WTC11 (cell line): ENCODE data around the gene MYORG.

Experiments
- TF ChIP-seq, protein P1 (sequence below): fragments of 200-600 bp; IDR thresholded peaks from 2 replicates; pipeline ENCODE4 v1.8.0; 2022; ENCODE audit warnings: antibody characterized with exemption
- TF ChIP-seq, protein P2 (sequence below): sonication (generic); formaldehyde crosslinking; IDR thresholded peaks from 2 replicates; pipeline ENCODE4 v1.8.1; 2023; ENCODE audit warnings: mild to moderate bottlenecking, missing genetic modification reagents, borderline replicate concordance

DNA sequence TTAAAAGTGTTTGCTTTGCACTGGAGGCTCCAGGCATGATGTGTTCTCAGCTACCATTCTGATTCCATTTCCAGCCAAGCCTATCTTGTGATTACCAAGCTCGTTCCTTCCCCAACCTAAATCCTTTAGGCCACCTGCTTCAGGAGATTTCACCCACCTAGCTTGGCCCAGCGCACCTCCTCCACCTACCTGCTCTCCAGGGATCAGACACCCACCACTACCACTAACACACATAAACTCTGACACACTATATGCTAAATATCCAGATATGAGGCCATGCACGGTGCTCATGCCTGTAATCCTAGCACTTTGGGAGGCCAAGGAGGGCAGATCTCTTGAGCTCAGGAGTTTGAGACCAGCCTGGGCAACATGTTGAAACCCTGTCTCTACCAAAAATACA, 2.4 kb downstream of the MYORG start:
- TF ChIP-seq, protein P1, sequence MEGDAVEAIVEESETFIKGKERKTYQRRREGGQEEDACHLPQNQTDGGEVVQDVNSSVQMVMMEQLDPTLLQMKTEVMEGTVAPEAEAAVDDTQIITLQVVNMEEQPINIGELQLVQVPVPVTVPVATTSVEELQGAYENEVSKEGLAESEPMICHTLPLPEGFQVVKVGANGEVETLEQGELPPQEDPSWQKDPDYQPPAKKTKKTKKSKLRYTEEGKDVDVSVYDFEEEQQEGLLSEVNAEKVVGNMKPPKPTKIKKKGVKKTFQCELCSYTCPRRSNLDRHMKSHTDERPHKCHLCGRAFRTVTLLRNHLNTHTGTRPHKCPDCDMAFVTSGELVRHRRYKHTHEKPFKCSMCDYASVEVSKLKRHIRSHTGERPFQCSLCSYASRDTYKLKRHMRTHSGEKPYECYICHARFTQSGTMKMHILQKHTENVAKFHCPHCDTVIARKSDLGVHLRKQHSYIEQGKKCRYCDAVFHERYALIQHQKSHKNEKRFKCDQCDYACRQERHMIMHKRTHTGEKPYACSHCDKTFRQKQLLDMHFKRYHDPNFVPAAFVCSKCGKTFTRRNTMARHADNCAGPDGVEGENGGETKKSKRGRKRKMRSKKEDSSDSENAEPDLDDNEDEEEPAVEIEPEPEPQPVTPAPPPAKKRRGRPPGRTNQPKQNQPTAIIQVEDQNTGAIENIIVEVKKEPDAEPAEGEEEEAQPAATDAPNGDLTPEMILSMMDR, result no peak
- TF ChIP-seq, protein P2, sequence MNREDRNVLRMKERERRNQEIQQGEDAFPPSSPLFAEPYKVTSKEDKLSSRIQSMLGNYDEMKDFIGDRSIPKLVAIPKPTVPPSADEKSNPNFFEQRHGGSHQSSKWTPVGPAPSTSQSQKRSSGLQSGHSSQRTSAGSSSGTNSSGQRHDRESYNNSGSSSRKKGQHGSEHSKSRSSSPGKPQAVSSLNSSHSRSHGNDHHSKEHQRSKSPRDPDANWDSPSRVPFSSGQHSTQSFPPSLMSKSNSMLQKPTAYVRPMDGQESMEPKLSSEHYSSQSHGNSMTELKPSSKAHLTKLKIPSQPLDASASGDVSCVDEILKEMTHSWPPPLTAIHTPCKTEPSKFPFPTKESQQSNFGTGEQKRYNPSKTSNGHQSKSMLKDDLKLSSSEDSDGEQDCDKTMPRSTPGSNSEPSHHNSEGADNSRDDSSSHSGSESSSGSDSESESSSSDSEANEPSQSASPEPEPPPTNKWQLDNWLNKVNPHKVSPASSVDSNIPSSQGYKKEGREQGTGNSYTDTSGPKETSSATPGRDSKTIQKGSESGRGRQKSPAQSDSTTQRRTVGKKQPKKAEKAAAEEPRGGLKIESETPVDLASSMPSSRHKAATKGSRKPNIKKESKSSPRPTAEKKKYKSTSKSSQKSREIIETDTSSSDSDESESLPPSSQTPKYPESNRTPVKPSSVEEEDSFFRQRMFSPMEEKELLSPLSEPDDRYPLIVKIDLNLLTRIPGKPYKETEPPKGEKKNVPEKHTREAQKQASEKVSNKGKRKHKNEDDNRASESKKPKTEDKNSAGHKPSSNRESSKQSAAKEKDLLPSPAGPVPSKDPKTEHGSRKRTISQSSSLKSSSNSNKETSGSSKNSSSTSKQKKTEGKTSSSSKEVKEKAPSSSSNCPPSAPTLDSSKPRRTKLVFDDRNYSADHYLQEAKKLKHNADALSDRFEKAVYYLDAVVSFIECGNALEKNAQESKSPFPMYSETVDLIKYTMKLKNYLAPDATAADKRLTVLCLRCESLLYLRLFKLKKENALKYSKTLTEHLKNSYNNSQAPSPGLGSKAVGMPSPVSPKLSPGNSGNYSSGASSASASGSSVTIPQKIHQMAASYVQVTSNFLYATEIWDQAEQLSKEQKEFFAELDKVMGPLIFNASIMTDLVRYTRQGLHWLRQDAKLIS (CRISPR knock-in tag), result no peak
